Measurements from ENCODE around the gene DYRK2.
"Not testable (repeated sequence)": the region's sequence is repeated elsewhere in the genome, so short reads cannot be mapped to it uniquely, and the experiment has no call there.

DYRK2 gene

DNA sequence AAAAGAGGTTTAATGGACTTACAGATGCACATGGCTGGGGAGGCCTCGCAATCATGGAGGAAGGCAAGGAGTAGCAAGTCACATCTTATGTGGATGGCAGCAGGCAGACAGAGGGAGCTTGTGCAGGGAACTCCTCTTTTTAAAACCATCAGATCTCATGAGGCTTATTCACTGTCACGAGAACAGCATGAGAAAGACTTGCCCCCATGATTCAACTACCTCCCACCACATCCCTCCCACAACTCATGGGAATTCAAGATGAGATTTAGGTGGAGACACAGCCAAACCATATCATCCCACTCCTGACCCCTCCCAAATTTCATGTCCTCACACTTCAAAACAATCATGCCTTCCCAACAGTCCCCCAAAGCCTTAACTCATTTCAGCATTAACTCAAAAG, 24.0 kb downstream of the DYRK2 start:
- DNase-seq, result not testable (repeated sequence)

DNA sequence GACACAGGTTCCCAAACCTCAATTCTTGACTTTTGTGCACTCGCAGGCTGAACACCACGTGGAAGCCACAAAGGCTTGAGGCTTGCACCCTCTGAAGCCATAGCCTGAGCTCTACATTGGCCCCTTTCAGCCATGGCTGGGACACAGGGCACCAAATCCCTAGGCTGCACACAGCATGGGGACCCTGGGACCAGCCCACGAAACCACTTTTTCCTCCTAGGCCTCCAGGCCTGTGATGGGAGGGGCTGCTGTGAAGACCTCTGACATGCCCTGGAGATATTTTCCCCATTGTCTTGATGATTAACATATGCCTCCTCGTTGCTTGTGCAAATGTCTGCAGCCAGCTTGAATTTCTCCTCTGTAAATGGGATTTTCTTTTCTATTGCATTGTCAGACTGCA, 25.0 kb downstream of the DYRK2 start:
- DNase-seq, result not testable (repeated sequence)

DNA sequence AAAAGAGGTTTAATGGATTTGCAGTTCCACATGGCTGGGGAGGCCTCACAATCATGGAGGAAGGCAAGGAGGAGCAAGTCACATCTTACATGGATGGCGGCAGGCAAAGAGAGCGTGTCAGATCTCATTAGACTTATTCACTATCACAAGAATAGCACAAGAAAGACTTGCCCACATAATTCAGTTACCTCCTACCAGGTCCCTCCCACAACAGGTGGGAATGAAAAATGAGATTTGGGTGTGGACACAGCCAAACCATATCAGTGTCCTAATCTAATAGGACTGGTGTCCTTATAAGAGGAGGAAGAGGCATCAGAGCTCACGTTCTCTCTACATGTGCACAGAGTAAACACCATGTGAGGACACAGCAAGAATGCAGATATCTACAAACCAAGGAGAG, 25.9 kb downstream of the DYRK2 start:
- no peak for DNase-seq

DNA sequence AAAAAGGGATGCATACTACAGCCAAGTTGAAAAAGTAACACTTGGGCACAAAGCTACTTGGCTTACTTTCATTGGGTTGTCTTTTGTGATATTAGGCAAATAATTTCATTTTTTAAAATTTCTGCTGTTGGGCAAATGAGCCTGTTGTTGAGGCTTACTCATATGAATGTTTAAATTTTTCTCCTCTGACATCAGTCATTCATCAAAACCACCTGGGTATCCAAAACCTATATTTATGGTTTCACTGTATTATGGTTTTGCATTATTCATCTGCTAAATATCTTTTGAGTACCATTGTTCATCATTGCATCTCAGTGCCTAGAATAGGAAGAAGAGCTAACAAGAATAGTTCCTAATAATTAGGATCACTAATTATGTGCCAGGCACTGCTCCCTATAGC, 28.1 kb downstream of the DYRK2 start:
- DNase-seq, result no peak

DNA sequence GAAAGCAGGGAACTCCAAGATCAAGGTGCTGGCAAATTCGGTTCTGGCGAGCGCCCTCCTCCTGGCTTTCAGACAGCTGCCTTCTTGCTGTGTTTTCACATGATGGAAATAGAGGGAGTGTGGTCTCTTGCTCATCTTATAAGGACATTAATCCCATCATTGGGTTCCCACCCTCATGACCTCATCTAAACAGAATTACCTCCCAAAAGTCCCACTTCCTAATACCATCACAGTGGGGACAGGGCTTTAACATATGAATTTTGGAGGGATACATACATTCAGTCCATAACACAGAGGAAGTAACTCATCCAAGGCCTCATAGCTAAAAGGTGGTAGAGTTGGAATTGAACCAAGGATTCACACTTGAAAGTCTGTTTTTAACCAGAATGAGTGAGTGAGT, 28.6 kb downstream of the DYRK2 start:
- DNase-seq, result no peak

DNA sequence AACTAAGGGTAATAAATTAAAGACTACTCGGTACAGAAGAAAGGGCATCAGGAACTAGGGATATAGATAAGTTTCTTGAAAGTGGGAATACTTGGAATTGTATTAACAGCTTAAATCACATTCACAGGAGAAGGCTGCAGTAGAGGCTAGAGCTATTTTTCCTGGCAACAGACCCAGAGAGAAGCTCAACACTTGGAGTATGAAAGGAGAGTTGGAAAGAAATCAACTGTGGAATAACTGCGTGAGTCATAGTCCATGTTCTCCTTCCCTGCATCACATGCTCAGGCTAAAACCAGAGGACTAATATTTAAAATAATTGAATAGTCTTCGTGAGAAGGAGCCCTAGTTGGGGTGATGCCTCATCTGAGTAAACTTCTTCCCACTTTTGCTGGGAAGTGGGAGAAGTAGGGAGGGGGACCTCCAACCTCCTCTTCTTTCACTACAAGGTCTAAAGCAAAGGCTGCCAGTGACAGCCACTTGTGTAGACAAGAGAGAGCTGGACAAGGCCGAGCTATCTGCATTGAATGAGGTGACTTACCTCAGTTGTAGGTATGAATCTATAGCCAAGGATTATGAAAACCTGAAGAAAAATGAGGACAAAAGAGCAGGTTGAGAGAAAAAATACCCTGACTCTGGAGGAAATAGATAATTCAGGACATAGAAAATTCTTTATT, 32.7 kb downstream of the DYRK2 start:
- DNase-seq, result no peak

DNA sequence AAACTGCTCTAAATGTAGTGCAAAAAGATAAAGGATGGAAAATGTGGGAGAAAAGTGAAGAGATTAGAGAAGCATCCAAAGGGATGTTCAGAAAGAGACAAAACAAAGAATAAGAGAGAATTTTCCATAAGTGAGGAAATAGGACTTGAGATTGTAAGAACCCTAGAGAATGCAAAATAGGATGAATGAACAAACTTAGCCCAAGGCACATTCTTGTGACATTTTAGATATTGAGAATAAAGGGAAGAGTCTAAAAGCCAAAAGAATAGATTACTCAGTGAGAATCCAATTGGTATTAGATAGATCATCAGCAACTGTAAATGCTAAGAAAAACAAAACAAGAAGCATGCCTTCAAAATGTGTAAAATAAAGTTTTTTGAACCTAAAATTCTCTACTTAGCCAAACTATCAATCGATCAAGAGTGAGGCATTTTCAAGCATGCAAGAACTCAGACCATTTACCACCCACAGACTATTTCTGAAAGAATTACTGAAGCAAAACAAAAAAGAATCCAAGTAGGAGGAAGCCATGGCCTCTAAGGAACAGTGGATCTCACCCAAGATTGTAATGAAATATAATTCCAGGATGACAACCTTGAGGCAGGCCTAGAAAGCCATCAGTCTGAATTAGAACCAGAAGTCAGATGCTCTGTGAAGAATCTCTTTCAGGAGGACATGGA, 33.5 kb downstream of the DYRK2 start:
- no peak for DNase-seq

DNA sequence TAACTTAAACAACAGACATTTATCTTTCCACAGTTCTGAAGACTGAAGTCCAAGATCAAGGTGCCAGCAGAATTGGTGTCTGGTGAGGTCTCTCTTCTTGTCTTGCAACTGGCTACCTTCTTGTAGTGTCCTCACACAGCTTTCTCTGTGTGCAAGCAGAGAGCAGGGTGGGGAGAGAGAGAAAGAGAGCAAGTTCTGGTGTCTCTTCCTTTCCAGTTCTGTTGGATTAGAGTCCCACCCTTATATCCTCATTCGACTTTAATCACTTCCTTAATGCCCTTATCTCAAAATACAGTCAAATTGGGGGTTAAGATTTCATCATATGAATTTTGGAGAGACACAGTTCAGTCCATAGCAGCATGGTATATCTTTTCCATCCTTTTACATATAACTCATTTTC, 40.8 kb downstream of the DYRK2 start:
- no peak for DNase-seq

DNA sequence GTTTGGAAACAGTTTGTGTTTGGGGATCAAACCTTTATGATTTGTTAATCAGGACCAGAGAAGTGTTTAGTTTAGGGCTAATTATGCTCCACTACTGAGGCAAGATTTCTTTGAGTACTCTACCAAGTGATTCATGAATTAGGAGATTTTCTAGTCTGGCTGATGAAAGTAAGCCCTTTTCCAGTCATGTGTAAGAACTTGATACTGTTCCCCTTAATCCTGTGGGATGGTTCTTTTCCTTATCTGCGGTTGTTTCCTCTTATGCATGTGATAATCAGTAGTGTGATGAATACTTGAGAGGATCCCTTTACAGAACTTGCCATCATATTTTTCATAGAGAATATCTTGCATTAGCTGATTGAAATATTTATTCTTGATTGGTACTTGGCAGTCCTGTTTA, 42.1 kb downstream of the DYRK2 start:
- DNase-seq, result no peak

DNA sequence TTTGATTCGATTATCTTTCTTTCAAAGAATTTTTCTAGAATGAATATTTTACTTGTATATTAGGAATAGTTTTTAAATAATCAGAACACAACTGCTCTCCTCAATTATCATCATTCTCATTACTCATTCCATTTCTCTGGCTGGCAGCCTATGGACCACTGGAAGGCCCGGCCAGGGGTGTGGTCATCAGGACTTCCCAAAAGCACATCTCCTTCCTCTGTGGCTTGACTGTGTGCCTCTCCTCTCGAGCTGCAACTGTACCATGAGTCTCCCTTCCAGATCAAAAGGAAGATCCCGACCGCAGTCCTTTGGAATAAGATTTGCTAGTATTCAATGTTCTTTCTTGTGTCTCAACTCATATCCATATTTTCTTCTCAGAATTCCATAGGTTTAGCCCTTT, 42.7 kb downstream of the DYRK2 start:
- DNase-seq, result no peak

DNA sequence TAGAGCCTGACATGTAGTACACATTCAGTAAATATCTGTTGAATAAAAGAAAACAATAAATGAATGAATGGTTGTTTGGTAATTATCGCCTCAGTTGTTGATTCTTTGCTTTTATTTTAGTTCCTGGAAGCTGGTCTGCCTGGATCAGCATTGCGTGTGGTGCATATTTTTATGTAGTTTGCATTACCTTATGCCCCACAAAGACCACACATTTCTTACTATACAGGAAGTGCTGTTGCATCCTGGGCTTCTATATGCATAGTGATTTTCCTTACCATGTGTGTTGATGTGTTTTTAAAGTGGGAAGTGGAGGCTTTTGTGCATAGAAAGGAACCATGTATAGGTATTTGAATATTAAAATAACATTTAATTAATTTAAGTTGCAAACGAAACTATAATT, 43.6 kb downstream of the DYRK2 start:
- DNase-seq, result no peak

DNA sequence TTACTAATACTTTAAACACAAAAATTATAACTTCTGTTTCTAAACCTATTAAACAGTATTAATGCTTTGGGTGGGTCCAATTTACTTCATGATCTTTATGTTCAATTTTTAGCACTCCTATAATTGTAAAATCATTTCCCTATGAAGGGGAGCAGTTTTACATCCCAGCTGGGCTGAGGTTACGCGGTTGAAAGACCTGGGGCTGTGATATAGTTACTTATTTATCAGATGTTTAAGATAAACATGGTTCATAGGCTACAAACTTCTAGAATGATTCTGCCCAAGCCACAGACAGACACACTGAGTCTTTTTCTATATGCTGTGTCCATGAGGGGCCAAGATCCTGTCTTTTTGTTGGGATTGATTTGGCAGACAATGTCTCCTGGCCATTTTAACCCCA, 44.4 kb downstream of the DYRK2 start:
- no peak for DNase-seq

DNA sequence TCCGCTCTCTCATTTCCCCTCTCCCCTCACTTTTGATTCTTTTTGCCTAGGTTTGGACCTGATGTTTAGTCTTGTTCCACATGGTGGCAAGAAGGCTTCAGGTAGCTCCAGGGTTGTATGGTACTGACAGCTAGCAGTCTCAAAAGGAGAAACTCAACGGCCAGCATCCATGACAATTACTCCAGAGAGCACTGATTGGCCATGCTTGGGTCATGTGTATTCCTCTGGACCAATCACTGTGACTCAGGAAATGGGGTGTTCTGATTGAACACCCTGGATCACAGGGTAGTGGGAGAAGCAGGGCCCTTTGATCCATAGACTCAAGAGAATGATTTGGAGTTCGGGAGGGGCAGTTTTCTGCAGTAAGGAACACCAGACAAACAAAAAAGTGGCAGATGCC, 45.3 kb downstream of the DYRK2 start:
- no peak for DNase-seq

DNA sequence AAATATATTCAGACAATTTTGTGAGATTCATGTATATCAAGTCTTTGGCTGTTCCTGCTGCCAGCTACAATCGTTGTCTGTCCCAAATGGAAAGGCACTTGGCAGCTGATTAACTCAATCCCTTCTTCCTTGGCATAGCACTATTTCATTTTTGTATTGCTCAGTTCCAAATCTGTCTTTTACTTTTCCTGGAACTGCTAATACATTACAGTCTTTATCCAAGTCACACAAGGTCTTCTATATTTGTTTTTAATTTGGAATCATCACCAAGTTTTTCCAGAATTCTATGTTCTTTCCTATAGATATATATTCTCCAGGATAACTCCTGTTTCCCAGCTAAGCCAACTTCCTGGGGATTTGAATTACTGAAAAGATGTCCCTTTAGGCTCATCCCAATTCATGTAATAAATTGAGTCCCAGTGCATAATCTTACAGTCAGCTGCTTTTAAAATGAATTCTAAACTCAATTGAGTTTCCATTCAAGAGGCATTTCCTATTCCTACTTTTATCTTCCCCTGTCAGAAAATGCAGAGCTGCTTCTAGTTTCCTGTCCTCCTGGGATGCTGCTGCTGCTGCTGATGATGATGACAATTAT, 45.9 kb downstream of the DYRK2 start:
- no peak for DNase-seq

DNA sequence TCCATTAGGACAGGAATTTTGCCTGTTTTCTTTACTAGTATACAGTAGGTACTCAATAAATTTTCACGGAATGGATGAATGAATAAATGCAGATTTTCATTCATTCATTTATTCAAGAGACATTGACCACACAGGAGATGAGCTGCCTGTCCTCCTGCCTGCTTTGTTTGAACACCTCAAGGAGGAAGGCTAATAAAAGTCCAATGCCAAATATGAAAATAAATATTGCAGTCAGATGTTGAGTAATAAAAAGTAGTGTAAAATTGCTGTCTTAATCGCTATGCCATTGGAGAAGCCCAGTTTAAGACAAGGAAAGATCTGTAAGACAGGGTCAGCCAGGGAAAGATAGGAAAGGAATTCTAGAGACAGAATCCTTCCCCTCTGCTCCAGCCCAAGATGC, 47.4 kb downstream of the DYRK2 start:
- no peak for DNase-seq

DNA sequence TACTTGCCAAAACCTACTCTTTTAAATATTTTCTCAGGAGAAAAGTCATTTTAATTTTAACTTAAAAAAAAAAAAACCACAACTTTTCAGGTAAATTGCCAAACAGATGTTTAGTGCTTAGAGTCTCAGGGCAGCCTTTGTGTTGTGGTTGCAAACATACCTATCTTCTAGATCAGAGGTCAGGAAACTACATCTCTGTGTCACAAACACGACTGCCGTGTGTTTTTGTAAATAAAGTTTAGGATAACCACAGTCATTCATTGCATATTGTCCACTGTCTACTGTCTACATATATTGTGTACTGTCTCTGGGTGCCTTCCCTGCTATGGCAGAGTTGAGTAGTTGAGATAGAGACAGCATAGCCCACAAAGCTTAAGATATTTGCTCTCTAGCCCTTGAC, 48.9 kb downstream of the DYRK2 start:
- DNase-seq, result no peak

DNA sequence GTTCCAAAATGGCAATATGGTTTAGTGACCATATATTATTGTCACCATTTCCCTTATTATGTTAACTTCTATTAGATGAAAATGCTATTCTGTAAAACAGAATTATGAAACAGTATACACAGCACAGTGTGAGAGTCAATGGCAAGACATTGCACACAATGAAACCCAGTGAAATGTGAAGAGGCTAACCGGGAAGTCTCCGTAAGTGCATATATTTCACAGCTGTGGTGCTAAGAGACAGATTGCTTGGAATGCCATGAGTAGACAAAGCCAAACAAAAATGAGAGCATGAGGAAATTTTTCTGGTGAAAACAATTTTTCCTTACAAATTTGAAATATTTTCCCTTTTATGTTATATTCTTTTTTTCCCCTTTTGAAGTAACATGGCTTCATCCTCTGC, 49.4 kb downstream of the DYRK2 start:
- DNase-seq, result no peak

DNA sequence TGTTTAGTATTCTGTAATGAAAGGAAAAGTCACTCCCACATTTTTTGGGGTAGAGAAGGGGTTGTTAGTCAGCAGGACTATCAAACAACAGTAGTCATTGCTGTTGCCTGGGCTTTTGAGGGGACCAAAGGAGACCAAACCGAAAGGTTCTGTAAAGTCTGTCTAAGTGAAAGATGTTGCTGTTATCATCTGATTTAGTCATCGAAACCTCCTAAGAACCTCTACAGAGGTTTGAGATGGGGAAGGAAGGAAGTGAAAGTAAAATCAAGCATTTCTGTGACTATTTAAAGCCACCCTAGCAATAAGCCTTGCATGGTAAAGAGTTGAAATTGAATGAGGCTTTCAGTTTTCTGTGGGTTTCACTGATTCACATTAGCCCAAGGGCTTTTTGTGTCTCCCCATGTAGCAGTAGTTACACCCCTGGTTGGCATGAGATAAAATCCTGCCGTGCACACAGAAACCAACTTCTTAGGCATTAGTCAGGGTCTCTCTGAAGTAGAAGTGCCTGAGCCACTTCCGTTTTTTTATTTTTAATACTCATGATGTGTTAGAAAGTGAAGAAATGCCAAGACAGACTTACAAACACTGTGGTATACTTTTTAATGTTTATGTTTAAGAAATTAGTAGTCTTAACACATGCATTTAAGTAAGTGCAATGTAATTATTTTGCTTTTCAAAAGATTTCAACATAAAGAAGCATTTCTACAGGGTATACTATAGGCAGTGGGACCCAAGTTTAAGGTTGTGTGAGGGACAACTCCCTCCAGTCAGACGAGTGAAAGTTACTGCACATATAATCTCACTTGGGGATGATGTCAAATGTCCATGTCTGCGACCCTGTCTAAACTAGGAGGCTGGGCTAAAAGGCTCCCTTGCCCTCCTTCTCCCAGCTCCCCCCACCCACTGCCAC, 50.4 kb downstream of the DYRK2 start:
- DNase-seq, result peak; percentile 63

DNA sequence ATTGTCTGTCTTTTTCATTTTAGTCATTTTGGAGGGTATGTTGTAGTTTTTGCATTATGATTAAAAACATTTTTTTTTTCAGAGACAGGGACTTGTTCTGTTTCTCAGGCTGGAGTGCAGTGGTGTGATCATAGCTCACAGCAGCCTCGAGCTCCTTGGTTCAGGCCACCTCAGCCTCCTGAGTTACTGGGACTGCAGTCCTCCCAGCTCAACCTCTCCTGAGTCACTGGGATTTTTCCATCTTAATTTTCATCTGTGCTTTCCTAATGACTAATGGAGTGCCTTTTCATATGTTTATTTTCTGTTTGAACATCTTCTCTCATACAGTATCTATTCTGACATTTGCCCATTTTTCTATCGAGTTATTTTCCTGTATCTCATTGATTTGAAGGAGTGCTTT, 52.6 kb downstream of the DYRK2 start:
- DNase-seq, result no peak

DNA sequence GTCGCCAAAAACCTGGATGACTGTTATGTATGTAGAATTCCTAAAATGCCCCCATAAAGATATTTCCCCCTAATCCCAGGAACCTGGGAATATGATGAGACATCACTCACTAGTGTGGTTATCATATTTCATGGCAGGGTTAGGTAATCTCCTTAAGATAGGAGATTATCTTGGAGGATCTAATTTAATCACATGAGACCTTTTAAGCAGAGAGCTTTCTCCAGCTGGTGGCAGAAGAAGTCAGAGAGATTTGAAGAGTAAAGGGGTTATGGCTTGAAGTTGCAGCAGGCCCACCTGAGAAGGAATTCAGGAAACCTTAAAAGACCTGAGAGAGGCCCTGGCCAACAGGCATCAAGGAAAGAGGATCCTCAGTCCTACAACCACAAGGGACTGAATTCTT, 53.6 kb downstream of the DYRK2 start:
- DNase-seq, result no peak

DNA sequence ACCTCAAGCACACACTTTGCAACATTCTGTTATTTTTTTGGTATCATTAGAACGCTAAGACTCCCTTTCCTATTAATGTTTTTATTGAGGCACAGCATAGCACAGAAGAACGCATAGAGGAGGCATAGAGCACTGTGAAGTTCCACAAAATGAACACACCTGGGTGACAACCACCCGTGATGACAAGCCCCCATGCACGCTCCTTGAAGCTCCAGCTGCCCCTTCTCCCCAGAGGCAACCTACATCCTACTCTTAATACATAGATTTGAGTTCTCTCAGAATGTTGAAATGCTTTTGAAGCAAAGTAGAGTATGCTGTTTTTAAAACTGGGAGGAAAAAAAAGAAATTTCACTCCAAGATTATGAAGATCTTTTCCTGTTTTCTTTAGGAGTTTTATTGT, 55.5 kb downstream of the DYRK2 start:
- no peak for DNase-seq

DNA sequence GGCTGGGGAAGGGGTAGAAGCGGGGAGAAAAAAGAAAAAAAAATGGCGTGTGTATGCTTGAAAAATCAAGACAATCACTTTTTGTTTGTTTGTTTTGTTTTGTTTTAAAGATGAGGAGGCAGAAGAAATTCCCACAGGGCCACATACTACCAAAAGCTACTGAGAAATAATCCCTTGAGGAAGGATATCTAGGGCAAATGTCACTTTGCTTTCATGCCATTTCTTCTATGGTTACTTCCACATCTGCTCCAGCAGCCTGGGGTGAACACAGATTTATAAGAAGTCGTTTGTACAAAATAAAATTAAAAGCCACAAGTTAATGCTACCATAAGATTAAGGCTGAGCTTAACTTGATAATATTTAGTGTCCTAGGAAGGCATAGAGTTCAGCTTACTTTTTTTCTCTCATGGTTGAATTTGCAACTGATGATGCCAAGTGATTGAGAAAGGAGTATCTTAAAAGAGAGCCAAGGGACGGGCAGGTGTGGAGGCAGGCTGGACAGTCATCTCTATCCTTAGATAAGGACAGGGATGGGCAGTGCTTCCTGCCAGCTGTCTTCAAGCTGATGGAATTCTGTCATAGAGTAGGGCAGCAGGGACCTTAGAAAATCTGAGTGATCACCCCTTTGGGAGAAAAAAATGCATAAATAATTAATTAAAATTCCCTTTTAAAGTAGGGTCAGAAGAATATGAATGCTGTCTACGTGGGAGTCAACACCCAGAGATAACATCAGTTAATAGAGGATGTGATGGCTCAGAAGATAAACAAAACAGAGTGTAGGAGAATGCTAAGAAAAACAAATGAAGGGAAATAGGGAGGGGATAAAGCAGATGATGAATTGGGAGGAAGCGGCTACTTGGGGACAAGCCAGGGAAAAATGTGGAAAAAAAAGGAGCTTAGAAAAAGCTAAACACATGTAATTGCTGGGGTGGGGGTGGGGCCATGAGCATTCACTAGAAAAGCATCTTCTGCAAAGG, 57.1 kb downstream of the DYRK2 start:
- no peak for DNase-seq
